Stomach (tissue), 4 donors: ENCODE data around the gene ATG9A.

ENCODE experiments used
- CTCF ChIP-seq, 7 experiments: fragments of 450-650 bp in 4 of 7; fragments of 200-600 bp in 3 of 7; sonication (generic) in 3 of 7; IDR thresholded peaks; one replicate each; pipeline ENCODE4 v1.5.1; 2016 to 2019; ENCODE audit warnings: antibody characterized with exemption in 7 of 7, control low read depth in 2 of 7, mild to moderate bottlenecking in 1 of 7
- EP300 ChIP-seq: sonication (generic); formaldehyde crosslinking; IDR thresholded peaks from one replicate; pipeline ENCODE4 v1.6.1; 2017; ENCODE audit warnings: antibody characterized with exemption
- POLR2A ChIP-seq, 4 donors: fragments of 450-650 bp; IDR thresholded peaks; one replicate each; pipeline ENCODE4 v1.6.1; 2016; ENCODE audit warnings: antibody characterized with exemption in 4 of 4, control low read depth in 2 of 4, mild to moderate bottlenecking in 1 of 4, moderate library complexity in 1 of 4

GRCh38 chr2:219270055-219270372, 40.6 kb upstream of the ATG9A start:
- TF ChIP-seq CTCF (IDR thresholded peaks at IDR 0.05) (no peak), EP300 (no peak), POLR2A (IDR thresholded peaks at IDR 0.05) (no peak)
